CD14-positive monocyte (primary cell): ENCODE measurements around the gene EFCAB5. TPM values are rescaled to one million over a fixed set of nuclear protein-coding genes. Genes with fewer than 3 reads are reported as not detected.

Experiments used
- DNase-seq, 3 donors: peaks; one replicate each; pipeline ENCODE4 v3.0.0-alpha.2; 2011 to 2022
- H2AFZ ChIP-seq: 2 replicates; pipeline ENCODE4 v1.6.0; 2012; ENCODE audit warnings: mild to moderate bottlenecking, low read depth, low read length, inconsistent platforms; ENCODE audit not compliant: insufficient read depth, poor library complexity, severe bottlenecking
- H3K27ac ChIP-seq, 2 donors: 1 replicate in 1 of 2; 2 replicates in 1 of 2; pipeline ENCODE4 v1.5.1; 2012 to 2013; ENCODE audit warnings: low read length in 2 of 2, control low read depth in 1 of 2, inconsistent platforms in 1 of 2, low read depth in 1 of 2, mild to moderate bottlenecking in 1 of 2
- H3K27me3 ChIP-seq, 2 donors: one replicate each; pipeline versions ENCODE4 v1.6.0 to v1.6.1; 2011 to 2013; ENCODE audit warnings: low read length in 2 of 2; ENCODE audit not compliant: control insufficient read depth in 2 of 2, insufficient read depth in 2 of 2
- H3K36me3 ChIP-seq, 2 donors: replicated peaks in 1 of 2; 1 replicate in 1 of 2; 2 replicates in 1 of 2; pipeline versions ENCODE4 v1.5.1 to v1.6.1; 2012 to 2013; ENCODE audit warnings: low read length in 2 of 2, control low read depth in 1 of 2, inconsistent platforms in 1 of 2, mild to moderate bottlenecking in 1 of 2; ENCODE audit not compliant: insufficient read depth in 2 of 2, control insufficient read depth in 1 of 2
- H3K4me1 ChIP-seq, 2 donors: 1 replicate in 1 of 2; 2 replicates in 1 of 2; pipeline versions ENCODE4 v1.5.1 to v1.6.1; 2012 to 2013; ENCODE audit warnings: low read length in 2 of 2, control low read depth in 1 of 2, inconsistent platforms in 1 of 2, mild to moderate bottlenecking in 1 of 2, moderate library complexity in 1 of 2; ENCODE audit not compliant: insufficient read depth in 2 of 2, control insufficient read depth in 1 of 2
- H3K4me2 ChIP-seq: replicated peaks from 2 replicates; pipeline ENCODE3; 2012; ENCODE audit warnings: low read length, moderate library complexity, mild to moderate bottlenecking; ENCODE audit not compliant: poor library complexity, severe bottlenecking; ENCODE audit errors: extremely low read depth
- H3K4me3 ChIP-seq, 3 experiments: fragments of 200-600 bp in 1 of 3; sonication (generic) in 1 of 3; replicated peaks in 1 of 3; 1 replicate in 2 of 3; 2 replicates in 1 of 3; pipeline ENCODE4 v1.5.1; 2011 to 2013; ENCODE audit warnings: low read length in 3 of 3, mild to moderate bottlenecking in 3 of 3, control low read depth in 2 of 3, low read depth in 2 of 3, inconsistent platforms in 1 of 3, moderate library complexity in 1 of 3
- H3K79me2 ChIP-seq: 2 replicates; pipeline ENCODE4 v1.6.0; 2012; ENCODE audit warnings: mild to moderate bottlenecking, control low read depth, inconsistent platforms, low read length, moderate library complexity; ENCODE audit not compliant: insufficient read depth
- H3K9ac ChIP-seq: 2 replicates; pipeline ENCODE4 v1.6.0; 2017; ENCODE audit warnings: low read length, mild to moderate bottlenecking; ENCODE audit not compliant: insufficient read depth, poor library complexity, severe bottlenecking
- H3K9me3 ChIP-seq, 2 donors: replicated peaks in 1 of 2; 1 replicate in 1 of 2; 2 replicates in 1 of 2; pipeline versions ENCODE4 v1.5.1 to v1.6.1; 2012 to 2013; ENCODE audit warnings: low read length in 2 of 2, control low read depth in 1 of 2; ENCODE audit not compliant: control insufficient read depth in 1 of 2, insufficient read depth in 1 of 2
- H4K20me1 ChIP-seq: 2 replicates; pipeline ENCODE4 v1.6.0; 2012; ENCODE audit warnings: mild to moderate bottlenecking, low read length, control low read depth, moderate library complexity; ENCODE audit not compliant: insufficient read depth
- H3K27ac Mint-ChIP-seq, 7 donors: one replicate each; pipeline ENCODE4 v1.8.0; 2020; ENCODE audit warnings: mild to moderate bottlenecking in 7 of 7, mixed read lengths in 7 of 7, moderate library complexity in 6 of 7, inconsistent platforms in 2 of 7
- H3K27me3 Mint-ChIP-seq, 3 donors: one replicate each; pipeline ENCODE4 v1.8.0; 2021 to 2022; ENCODE audit warnings: low read depth in 3 of 3, mild to moderate bottlenecking in 3 of 3, mixed read lengths in 3 of 3, moderate library complexity in 3 of 3, inconsistent platforms in 1 of 3
- H3K36me3 Mint-ChIP-seq, 2 donors: one replicate each; pipeline ENCODE4 v1.8.0; 2020; ENCODE audit warnings: mixed read lengths in 2 of 2, inconsistent platforms in 1 of 2, mild to moderate bottlenecking in 1 of 2
- H3K4me1 Mint-ChIP-seq: one replicate; pipeline ENCODE4 v1.8.0; 2020; ENCODE audit warnings: mild to moderate bottlenecking, mixed read lengths
- H3K4me3 Mint-ChIP-seq, 2 donors: one replicate each; pipeline ENCODE4 v1.8.0; 2020; ENCODE audit warnings: mild to moderate bottlenecking in 2 of 2, mixed read lengths in 2 of 2, moderate library complexity in 1 of 2
- H3K9me3 Mint-ChIP-seq, 7 donors: one replicate each; pipeline ENCODE4 v1.8.0; 2020 to 2022; ENCODE audit warnings: mixed read lengths in 7 of 7, mild to moderate bottlenecking in 6 of 7, moderate library complexity in 6 of 7, inconsistent platforms in 2 of 7
- WGBS: methylation state at CpG from one replicate; pipeline ENCODE4 v1.1.5; 2013; ENCODE audit warnings: missing lambda C conversion rate; ENCODE audit not compliant: insufficient coverage; 5-methylcytosine and 5-hydroxymethylcytosine counted together
- intact Hi-C, 2 donors: fragments of 100-400 bp; cut with micrococcal nuclease; formaldehyde crosslinking; loops; one replicate each; pipeline versions ENCODE4 v1.15.0 to v1.15.1; 2023
- polyA plus RNA-seq, 3 donors: library from polyadenylated mRNA; depleted of rRNA in 1 of 3; unstranded in 2 of 3; stranded (reverse) in 1 of 3; fragments of 300-500 nt in 2 of 3; fragments of >200 nt in 1 of 3; fragmentation: Illumina TruSeq in 2 of 3; gene quantifications; 1 replicate in 2 of 3; 2 replicates in 1 of 3; pipeline ENCODE4 v1.2.3, GENCODE V29; 2012 to 2021
- TF ChIP-seq, protein P1 (sequence below): fragments of 200-600 bp; IDR thresholded peaks from one replicate; pipeline ENCODE4 v1.8.0; 2022; ENCODE audit warnings: antibody characterized with exemption, mild to moderate bottlenecking

EFCAB5 gene
- polyA plus RNA-seq, 3 donors = 0.04 TPM; not detected in 2

DNA sequence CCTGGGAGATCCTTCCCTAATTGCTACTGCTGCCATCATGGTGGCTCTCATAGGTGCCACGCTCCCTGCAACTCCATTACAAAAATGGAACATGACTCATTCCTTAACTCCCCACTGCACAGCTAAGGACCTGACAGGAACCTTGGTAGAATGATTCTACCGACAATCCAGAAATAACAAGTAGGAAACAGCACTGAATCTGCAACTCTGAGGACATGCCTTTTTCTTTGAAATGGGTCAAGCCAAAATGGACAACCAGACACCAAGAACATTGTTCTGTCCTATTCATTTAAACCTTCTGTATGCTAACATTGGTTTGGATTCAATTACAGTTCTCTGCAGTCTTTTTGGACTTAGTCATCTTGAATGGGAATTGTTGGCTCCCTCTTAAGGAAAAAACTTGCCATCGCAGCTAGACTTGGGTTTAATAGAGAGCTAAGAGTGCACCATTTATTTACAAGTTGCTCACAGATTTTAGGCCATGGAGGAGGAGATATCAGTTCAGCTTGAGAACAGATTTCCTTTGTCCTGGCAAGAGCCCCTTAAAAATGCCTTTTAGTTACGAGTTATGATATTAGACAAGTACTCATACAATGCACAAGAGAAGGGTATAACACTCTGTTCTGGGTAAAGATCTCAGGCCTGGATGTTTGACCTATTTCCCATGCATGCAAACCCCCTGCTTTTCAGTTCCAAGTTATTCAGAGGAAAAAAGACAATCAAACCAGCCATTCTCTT is 154.2 kb downstream of the EFCAB5 start:
- intact Hi-C loops = loop anchor here (2.0 to 10.0 kb wide), 2 partner anchors 69 to 301 kb away; no protein-coding TSS in a partner anchor

DNA sequence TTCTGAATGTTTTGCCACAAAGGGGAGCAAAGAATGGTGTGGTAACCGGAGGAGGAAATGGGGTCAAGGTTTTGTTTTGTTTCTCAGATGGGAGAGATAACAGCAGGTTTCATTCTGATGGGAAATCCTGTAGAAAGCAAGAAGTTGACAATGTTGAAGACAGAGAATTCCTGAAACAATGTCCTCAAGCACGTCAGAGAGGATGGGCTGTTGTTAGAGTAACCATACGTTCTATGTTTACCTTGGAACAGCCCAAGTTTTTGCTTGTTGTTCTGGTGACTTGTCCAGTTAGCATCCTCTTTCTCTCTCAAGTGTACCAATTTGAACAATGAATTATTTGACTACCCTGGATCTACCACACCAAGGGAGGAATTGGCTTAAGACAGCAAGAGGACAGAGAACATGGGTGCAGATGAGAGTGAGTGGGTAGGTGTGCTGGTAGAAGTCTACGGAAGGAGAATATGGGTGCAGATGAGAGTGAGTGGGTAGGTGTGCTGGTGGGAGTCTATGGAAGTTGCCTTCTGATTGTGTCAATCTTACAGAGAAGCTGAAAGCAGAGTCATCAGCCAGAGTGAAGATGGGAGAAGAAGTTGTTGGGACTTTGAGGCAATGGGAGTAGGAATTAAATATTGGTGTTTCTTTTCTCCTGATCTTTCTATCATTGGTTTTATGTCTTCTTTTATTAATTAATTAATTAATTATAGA is 160.4 kb downstream of the EFCAB5 start:
- no peak for DNase-seq
- Histone ChIP-seq H3K4me2 (no peak overlapping the region), H3K79me2 (no peaks in the 10 kb centered on the region), H3K27ac (no peak overlapping the region), H3K9ac (no peak overlapping the region), H3K27me3 (no peaks in the 10 kb centered on the region), H3K36me3 (no peaks in the 10 kb centered on the region), H4K20me1 (no peaks in the 10 kb centered on the region), H3K4me3 (no peak overlapping the region), H3K4me1 (peaks cover 12 to 21% of the 10 kb centered on the region in 2 donors), H3K9me3 (no peaks in the 10 kb centered on the region), H2AFZ (peak overlapping the region; percentile 37)
- TF ChIP-seq, protein P1, sequence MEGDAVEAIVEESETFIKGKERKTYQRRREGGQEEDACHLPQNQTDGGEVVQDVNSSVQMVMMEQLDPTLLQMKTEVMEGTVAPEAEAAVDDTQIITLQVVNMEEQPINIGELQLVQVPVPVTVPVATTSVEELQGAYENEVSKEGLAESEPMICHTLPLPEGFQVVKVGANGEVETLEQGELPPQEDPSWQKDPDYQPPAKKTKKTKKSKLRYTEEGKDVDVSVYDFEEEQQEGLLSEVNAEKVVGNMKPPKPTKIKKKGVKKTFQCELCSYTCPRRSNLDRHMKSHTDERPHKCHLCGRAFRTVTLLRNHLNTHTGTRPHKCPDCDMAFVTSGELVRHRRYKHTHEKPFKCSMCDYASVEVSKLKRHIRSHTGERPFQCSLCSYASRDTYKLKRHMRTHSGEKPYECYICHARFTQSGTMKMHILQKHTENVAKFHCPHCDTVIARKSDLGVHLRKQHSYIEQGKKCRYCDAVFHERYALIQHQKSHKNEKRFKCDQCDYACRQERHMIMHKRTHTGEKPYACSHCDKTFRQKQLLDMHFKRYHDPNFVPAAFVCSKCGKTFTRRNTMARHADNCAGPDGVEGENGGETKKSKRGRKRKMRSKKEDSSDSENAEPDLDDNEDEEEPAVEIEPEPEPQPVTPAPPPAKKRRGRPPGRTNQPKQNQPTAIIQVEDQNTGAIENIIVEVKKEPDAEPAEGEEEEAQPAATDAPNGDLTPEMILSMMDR = no peak
- H3K27ac Mint-ChIP-seq = no peak overlapping the region
- peaks cover 0 to 2% (median 0%) of the 10 kb centered on the region in 3 donors for H3K27me3 Mint-ChIP-seq
- no peaks in the 10 kb centered on the region for H3K36me3 Mint-ChIP-seq
- 80% methylated on average over 3 of the region's 4 CpGs for WGBS
- no peak overlapping the region for H3K4me3 Mint-ChIP-seq
- H3K4me1 Mint-ChIP-seq = peaks cover 20% of the 10 kb centered on the region
- intact Hi-C loops = loop anchor here in 1 of 2 donors (5.0 kb wide), 1 partner anchor 75 kb away; no protein-coding TSS in a partner anchor
- H3K9me3 Mint-ChIP-seq = no peaks in the 10 kb centered on the region

More for the DNA sequence above, 154.2 kb downstream of the EFCAB5 start:
- Mint-ChIP-seq H3K9me3 (no peaks in the 10 kb centered on the region), H3K36me3 (no peaks in the 10 kb centered on the region), H3K4me3 (no peak overlapping the region), H3K27me3 (peaks cover 0 to 3% (median 2%) of the 10 kb centered on the region in 3 donors), H3K4me1 (peaks cover 11% of the 10 kb centered on the region), H3K27ac (no peak overlapping the region)
- Histone ChIP-seq H3K4me1 (peaks cover 0 to 3% of the 10 kb centered on the region in 2 donors), H2AFZ (no peak overlapping the region), H4K20me1 (no peaks in the 10 kb centered on the region), H3K36me3 (no peaks in the 10 kb centered on the region), H3K9ac (no peak overlapping the region), H3K9me3 (no peaks in the 10 kb centered on the region), H3K79me2 (no peaks in the 10 kb centered on the region), H3K27me3 (no peaks in the 10 kb centered on the region), H3K27ac (no peak overlapping the region), H3K4me2 (no peak overlapping the region), H3K4me3 (no peak overlapping the region)
- WGBS = 50% methylated on average over 1 of the region's 4 CpGs
- DNase-seq = peak; percentile 11 to 31 (median 18)
- TF ChIP-seq, protein P1 = peak; percentile 48
